GM18520 (cell line): ENCODE data around the gene CAMK1D.
"Not testable (repeated sequence)": the region's sequence is repeated elsewhere in the genome, so short reads cannot be mapped to it uniquely, and the experiment has no call there.

Experiments
- ATAC-seq: cut with Tn5 transposase; IDR thresholded peaks from one replicate; pipeline ENCODE4 v1.9.1; 2021; ENCODE audit not compliant: unreplicated experiment

Gene CAMK1D

DNA sequence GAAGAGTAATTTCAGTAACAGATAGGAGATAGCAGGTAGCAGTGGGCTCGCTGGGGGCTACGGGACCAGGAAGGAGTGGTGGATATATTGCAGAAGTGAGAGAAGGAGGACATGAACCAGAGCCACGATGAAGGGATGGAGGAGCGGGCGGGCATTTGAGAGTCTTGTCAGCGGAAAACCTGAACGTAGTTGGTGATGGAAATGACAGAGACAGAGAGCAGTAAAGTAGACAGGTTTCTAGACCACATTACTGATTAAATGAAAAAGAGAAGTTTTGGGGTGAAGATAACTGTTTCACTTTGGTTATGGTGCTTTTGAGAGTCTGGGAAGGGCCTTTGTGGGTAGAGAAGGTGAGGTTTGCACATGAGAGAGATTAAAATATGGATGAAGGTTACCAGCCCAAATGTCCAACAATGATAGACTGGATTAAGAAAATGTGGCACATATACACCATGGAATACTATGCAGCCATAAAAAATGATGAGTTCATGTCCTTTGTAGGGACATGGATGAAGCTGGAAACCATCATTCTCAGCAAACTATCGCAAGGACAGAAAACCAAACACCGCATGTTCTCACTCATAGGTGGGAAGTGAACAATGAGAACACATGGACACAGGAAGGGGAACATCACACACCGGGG, 196.9 kb downstream of the CAMK1D start:
- ATAC-seq: not testable (repeated sequence)

DNA sequence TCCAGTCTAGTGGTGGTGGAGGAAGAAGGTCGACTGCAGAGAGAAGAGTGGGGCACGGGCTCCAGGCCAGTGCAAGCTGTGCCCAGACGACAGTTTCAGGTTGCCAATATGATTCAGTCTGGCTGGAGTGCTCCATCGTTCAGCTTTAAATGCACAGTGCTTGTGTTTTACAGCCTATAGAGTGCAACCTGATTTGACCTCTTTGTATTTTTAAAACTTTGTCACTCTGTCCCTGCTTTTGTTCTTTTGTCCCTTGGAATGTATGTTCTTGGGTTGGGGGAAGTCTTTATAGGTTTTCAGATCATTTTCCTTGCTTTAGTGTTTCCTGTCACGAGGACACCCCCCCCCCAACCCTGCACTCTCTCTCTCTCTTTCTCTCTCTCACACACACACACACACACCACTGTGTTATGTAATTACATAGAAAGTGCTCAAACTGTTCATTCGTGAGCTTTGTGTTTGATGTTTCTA, 198.0 kb downstream of the CAMK1D start:
- no peak for ATAC-seq

DNA sequence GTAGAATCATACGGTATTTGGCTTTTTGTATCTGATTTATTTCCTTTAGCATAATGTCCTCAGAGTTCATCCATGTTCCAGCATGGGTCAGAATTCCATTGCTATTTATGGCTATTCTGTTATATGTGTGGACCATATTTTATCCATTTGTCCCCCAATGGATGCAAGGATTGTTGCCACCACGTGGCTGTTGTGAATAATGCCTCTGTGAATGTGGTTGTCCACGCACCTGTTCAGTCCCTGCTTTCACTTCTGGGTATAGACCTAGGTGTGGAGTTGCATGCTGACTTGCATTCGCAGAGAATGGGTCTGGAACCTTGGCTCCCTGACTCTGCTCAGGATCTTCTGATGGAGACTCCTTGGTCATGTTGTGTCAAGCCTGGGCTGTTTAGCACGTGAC, 199.9 kb downstream of the CAMK1D start:
- ATAC-seq: no peak

DNA sequence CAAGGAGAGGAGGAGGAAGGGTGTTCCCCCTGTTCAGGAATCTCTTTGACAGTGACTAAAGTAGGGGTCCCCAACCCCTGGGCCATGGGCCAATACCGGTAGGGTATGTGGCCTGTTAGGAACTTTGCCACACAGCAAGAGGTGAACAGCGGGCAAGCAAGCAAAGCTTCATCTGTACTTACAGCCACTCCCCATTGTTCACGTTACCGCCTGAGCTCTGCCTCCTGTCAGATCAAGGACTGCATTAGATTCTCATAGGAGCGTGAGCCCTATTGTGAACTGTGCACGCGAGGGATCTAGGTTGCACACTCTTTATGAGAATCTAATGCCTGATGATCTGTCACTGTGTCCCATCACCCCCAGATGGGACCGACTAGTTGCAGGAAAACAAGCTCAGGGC, 201.6 kb downstream of the CAMK1D start:
- no peak for ATAC-seq

DNA sequence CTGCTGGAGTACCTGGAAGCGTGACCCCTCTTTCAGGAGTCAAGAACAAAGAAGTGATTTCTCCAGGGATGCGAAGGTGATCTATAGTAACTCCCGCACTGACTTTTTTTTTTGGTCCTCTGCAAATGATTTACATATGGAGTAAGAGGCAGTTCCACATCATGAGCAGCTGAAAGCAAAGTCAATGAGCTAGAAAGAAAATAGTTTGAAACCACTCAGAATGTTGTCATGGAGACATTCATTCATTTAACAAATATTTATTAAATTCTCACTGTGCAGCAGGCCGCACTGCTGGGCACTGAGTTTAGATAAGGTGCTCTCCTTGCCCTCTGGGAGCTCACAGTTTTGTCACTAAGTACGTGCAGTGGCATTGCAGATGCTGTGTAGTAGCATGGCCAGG, 206.7 kb downstream of the CAMK1D start:
- ATAC-seq: no peak

DNA sequence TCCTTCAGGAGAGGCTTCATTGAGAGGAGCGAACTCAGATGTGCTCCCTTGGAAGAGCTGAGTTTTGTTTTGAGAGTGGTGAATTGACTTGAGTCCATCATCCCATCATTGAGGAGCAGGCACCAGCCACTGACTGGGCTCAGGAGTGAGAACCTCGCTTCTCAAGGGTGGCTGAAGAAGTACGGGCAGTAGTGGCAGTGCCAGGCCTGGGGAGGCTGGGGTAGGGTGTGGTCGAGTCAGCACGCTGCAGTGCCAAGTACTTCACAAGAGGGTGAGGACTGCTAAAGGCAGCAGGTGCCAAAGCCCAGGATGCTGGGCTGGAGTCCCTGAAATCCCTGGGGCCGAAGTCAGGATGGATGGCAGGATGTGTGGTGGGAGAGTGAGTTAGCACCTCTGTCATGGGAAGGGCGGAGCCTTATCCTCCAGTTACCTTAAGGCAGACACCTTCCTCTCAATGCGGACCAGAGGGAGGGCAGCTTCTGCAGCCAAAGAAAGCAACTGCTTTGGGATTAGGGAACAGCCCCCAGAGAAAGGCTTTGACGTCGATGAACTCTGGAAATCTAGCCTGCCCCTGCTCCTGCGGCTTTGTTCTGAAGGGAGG, 210.3 kb downstream of the CAMK1D start:
- ATAC-seq: no peak

DNA sequence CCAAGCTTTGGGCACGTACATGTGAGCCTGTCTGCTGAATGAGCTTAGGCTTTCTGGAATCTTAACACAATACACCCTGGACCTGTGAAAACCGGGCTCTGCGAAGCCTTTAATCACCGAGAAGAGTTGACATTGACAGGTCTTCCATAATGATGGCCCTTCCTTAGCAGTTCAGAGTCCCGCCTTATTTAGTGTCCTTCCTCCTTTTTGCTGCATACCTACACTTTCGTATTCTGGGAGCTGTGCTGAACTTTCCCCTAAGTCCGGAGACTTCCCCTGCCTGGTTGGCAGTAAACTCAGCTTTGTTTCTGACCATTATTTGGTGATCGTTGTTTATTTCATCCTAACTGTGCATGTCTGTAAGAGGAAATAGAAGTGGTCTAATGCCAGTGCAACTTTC, 212.0 kb downstream of the CAMK1D start:
- ATAC-seq: no peak

DNA sequence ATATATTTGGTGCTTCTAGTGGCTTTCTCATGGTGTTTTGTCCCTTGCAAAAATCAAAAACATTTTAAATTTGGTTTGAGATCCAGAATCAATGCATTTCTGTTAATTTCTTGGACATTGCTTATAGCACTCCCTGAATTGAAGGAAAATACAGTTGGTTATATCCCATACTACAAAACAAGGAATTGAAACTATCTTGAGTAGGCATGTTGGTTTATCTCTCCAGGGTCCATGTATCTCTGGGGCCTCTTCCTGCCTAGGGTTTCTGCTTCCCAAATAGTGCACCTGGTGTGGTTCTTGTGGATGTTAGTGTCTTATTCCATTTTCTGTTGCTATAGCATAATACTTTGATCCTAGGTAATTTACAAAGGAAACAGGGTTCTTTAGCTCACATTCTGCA, 212.4 kb downstream of the CAMK1D start:
- no peak for ATAC-seq

DNA sequence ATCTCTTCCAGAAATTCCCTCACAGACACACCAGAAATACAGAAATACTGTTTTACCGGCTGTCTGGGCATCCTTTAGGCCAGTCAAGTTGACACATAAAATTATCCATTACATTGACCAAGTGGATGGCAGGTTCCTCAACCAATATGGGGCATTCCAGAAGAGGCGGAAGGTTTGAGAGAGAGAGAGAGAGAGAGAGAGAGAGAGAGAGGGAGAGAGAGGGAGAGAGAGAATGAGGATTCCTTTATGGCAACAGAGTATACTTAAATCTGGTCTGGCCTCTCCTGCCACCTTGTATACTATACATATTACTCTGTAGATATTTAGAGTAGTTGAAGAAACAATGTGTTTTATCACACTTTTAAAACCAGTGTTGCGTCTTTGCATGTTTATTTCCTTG, 214.1 kb downstream of the CAMK1D start:
- no peak for ATAC-seq

DNA sequence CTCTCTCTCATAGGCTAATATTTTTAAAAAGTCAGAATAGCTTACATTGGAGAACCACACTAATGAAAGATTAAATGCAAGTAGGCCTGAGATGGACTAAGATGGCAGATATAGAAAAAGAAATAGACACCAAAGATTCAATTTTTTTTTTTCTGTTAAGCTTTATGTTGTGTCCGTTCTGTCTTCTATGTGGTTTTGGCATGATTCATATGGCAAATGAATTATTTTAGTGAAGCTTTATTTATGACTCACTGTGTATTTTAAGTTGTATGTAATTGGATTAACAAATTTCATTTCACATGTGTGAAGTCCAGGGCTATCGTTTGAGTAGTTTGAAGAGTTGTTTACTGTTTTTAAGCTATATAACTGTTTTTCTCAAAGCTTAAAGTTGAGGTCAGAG, 214.8 kb downstream of the CAMK1D start:
- no peak for ATAC-seq

DNA sequence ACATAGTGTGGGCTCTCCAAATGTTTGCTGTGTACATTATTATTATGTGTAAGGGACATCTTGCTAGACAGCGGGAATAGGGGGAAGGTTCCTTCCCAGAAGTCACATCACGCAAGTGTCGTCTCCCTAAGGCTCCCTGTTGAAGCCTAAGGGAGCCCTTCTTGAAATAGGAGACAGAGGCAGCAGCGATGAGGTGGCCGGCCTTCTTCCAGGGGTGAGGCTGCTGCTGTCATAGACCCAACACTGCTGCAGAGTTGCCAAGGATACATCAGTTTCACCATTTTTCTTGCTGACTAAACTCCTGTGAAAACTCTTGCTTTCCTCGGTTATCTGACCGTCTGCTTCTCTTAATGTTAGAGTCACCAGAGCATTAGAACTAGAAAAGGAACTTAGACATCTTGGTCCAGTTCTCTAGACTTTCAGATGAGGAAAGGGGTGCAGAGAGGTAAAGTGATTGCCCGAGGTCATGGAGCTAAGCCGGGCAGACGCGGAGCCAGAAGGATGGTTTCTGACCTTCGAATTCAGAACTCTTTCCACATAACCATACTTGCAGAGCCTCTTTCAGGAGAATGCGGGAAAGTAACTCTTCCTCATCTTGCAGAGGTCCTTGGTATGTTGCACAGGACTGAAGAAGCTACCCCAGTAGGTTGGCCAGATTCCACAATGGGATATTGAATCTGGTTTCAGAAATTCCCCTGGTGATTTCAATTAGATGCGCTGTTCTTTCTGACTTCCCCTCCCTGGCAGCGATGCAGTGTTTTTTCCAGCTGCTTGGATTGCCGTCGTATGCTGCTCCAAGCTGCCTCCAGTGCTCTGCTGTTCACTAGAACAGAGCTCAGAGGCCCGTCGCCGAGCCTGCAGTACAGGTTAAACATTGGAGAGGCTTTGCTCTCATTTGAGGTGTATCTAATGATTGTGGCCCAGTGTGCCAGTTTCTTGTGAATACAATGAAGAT, 217.1 kb downstream of the CAMK1D start:
- ATAC-seq: no peak

DNA sequence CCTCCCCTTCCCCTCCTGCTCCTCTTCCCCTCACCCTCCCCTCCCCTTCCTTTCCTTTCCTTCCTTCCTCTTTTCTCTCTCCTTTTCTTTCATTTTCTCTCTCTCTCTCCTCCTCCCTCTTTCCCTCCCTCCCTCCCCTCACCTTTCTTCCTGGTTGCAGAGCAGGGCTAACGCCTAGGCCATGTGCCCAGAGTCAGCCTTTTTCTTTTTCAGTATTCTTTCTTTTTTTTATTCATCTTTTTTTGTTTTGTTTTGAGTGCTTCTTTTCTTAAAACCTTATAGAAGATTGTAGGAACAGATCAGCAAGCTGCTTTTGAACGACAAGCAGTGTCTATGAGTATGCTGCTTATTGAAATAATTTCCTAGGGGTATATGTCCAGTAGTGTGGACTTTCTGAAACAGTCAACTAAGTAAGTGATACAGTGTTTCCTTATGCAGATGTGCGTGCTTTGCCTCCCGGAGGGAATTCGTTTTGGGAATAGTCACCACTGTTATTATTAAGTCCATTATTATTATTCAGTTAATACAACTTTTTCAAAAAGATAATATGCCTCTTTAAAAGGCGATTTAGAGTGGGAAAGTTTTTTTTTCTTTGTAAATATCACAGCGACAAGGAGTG, 219.2 kb downstream of the CAMK1D start:
- no peak for ATAC-seq

DNA sequence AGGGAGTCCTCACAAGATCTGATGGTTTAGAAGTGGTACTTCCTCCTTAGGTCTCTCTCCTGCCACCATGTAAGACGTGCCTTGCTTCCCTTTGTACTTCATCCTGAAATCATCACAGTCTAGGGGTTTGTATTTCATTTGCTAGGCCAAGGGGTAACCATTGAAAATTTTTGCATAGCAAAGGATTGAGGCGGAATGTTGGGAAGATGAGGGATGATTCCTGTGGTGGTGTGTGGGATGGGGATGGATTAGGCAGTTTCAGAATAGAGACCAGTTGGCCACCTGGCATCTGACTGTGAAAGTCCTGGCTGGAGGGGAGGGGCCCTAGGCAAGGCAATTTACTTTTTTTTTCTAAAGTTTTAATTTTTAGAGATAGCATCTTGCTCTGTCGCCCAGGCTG, 222.9 kb downstream of the CAMK1D start:
- no peak for ATAC-seq

DNA sequence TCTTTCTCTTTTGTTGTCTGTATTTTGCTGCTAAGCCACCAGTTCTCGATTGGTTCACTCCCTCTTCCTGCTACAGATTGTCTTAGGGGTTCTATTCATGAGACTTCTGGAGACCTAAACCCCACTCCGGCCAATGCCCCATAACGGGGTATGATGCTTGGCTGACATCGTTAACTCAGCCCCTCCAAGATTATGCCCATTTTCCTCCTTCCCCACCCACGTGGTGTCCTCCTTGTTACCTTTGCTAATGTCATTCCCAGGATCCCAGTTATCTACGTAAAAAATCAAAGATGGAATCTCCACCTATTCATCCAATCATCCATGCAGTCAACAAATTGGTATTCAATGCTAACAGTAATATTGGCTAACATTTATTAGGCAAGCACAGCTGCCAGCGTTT, 228.3 kb downstream of the CAMK1D start:
- ATAC-seq: no peak

DNA sequence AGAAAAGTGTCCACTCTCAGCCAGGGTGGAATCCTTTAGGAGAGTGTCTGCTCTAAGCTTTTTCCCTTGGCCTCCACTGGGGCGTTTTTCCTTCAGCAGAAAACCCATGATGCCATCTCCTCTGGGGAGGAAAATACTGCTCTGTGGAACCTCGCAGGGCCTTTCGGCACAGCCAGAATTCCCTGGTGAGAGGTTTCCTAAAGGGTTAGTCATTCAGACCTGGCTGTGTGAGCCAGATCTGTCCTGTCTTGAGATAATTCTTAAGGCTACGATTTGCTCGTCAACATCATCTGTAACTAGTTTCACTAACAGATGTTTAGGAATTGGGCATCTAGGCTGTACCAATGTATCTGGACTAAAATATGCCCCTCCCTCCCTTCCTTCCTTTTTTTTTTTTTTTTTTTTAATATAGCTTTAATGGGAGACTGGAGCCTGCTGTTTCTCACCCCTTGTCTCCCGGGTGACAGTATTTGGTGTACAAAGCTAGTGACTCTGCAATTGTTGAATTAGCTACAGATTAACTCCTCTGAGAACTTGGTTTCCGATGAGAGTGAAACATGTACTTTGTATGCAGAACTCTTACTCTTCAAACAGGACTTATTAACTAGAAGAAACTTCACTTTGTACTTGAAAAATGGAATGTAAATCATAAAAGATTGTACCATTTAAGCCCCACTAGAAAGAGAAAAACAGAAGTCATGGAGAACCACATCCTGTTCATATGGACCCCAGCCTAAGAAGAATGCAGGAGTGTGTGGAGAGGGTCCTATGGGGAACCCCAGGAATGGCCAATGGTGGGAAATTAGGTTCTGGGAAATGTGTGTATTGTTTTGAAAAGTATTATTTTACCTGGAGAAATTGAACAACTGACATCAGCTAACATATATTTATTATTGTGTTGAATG, 230.9 kb downstream of the CAMK1D start:
- no peak for ATAC-seq

DNA sequence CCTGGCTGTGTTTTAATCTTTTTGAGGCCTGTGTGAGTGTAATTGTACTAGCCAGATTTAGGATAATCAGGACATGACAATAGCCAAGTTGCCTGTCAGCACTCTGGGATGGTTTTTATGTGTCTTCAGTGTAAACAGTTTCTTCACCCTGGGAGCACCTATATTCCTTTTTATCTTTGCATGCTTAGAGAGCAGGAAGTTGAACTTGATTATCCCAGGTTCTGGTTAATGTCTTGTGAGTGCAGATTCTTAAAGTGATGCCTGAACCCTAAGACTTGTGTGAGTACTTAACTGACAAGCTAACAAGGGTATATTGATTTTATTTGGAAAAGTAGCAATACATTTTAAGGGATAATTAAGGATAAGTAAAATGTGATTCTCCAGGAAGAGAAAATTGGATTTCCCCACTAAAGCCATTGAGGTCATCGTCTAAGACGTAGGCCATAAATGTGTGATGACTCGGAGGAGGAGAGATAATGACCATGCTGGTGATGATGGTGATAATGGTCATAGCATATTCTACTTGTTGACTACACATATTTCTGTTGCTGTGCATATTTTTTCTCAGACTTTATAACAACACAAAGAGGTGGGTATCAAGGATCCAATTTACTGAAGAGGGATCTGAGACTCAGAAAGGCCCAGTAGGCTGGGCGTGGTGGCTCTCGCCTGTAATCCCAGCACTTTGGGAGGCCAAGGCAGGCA, 234.7 kb downstream of the CAMK1D start:
- no peak for ATAC-seq

DNA sequence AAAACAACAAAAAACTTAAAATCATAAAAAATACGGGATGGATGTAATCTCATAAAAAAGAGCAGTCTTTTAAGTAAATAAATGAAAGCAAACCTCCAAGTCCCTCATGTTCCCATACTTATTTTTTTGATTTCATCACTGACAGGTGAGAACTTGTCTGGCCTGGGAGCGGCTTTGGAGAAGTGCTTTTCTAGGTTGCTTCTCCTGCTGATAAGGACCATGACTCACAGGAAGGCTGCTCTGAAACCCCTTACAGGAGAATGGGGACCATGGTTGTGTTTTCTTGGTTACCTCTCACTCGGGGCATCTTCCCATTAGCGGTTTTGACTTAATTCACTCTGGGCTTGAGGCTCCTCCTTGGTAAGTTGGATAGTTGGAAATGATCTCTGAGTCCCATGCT, 237.4 kb downstream of the CAMK1D start:
- no peak for ATAC-seq

DNA sequence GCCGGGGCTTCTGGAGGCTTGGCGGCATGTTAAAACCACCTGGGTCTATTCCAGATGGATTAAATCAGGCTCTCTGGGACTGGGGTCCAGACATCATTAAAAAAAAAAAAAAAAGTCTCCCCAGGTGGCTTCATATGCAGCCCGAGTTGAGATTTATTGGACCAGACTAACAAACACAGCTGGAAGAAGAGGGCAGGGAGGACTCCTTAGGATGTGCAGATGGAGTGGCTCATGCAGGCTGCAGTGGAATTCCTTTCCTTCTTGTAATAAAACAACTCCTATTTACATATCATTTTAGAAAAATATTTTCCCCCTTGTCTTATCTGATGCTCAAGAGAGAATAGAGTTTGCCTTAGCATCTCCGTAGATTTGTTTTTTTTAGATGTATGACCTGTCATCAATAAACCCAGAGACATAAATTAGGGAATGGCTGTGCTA, 238.1 kb downstream of the CAMK1D start:
- no peak for ATAC-seq

DNA sequence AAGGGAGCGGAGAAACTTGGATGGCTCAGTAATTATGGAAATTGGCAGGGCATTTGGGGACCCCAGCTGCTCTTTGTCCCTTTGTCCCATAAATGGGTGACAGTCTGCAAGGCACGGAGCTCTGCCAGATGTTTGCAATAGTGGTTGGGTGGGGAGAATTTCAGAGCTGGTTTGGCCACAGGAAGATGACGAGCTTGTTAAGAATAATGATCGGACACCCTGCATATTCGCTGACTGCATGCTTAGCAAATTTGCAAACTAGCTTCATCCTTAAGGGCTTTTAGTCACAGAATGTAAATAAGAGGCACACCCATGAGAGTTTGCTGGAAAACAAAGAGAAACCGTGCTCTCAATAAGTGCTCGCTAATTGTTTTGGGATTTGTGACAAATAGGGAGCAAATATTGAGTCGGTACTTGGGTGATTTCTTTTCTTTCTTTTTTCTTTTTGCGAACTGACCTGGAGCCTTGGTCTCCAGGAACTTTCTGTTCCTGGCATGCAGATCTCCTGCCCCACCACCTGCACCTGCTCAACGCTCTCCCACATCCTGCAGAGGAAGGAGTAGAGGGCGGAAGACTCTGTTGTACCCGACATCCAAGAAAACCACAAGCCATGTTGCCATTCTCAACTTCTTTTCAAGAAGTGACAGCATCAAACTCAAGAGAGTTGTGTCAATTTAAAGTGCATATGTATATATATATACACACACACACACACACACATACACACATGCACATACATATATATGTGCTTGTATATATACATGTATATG, 238.9 kb downstream of the CAMK1D start:
- ATAC-seq: no peak
